ENCODE measurements around the gene LRRTM4.

Gene LRRTM4

DNA sequence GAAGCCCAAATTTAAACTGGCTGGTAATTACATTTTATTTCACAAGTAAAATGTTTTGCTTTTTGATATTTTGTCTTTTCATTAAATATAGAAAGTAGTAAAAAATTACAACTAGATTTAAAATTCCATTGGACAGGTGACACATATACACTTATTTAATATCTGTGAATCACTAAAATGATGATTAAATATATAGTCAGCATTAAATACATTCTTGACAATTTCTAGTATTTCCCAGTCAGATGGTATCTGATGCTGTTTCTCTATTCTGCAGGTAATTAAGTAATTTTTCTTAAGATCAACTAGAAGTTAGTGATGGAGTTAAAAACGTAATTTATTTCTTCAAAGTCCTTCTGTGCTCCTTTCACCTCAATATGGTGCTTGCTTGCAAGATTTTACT is 237.8 kb downstream of the LRRTM4 start:
- Histone ChIP-seq H3K4me3 (ENCODE audit: insufficient read depth, low read depth, low read length) (no peak overlapping the region), H3K27me3 (ENCODE audit: control insufficient read depth, insufficient read depth, low read length, poor library complexity, severe bottlenecking) (no peaks in the 10 kb centered on the region), H3K27ac (ENCODE audit: insufficient read depth, low read depth, low read length, poor library complexity, severe bottlenecking) (no peak overlapping the region), H3K9me3 (ENCODE audit: control insufficient read depth, low read length) (no peaks in the 10 kb centered on the region), H3K4me1 (ENCODE audit: control insufficient read depth, insufficient read depth, low read length) (no peaks in the 10 kb centered on the region), H3K36me3 (ENCODE audit: control insufficient read depth, insufficient read depth, low read length) (no peaks in the 10 kb centered on the region)
- WGBS, 2 experiments: 88% methylated on average over 1 of the region's 1 CpG; no CpG with 5 or more reads in 1 of the 2 experiments

DNA sequence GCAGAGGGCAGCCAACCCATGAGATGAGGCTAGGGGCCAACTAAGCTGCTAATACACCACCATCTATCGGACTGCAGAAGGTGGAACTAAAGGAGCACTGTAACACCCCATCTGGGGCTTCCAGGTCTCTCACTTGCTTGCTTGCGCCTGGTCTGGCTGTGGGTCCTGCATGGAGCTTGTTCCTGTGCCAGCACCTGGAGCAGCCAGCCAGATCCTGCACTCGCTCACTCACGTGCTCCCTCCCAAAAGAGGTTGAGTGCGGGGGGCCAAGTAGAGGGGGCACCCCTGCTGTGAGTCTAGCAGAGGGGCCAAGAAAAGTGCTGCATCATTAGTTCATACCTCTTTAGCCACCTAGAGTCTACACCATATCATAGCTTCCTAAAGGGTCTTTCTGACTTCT is 250.9 kb downstream of the LRRTM4 start:
- H3K27ac ChIP-seq (ENCODE audit: insufficient read depth, low read depth, low read length, poor library complexity, severe bottlenecking): no peak overlapping the region
- no peak overlapping the region for H3K4me3 ChIP-seq (ENCODE audit: insufficient read depth, low read depth, low read length)
- no peaks in the 10 kb centered on the region for H3K9me3 ChIP-seq (ENCODE audit: control insufficient read depth, low read length)
- no peaks in the 10 kb centered on the region for H3K36me3 ChIP-seq (ENCODE audit: control insufficient read depth, insufficient read depth, low read length)
- WGBS, 2 experiments: 94 to 96% methylated on average over 5 of the region's 5 CpGs
- H3K27me3 ChIP-seq (ENCODE audit: control insufficient read depth, insufficient read depth, low read length, poor library complexity, severe bottlenecking): no peaks in the 10 kb centered on the region
- H3K4me1 ChIP-seq (ENCODE audit: control insufficient read depth, insufficient read depth, low read length): no peaks in the 10 kb centered on the region

DNA sequence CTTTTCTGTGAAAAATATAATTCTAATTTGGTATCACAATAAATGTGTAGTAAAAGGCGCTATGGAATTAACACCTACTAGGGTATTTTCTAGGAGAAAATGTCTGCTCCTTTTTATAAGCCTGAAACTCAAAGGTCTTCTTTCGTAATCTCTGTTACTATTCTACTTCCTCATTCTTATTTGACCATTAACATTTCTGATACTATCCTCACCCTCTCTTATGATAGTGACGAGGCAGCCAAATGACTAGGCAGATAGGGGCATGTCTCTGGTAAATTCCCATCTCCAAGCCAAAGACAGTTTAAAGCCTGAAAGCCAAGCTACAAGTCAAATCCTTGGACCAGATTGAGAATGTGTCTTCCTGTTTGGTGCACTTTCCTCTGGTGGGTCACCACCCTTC is 251.7 kb downstream of the LRRTM4 start:
- Histone ChIP-seq H3K4me3 (ENCODE audit: insufficient read depth, low read depth, low read length) (no peak overlapping the region), H3K9me3 (ENCODE audit: control insufficient read depth, low read length) (no peaks in the 10 kb centered on the region), H3K4me1 (ENCODE audit: control insufficient read depth, insufficient read depth, low read length) (no peaks in the 10 kb centered on the region), H3K27ac (ENCODE audit: insufficient read depth, low read depth, low read length, poor library complexity, severe bottlenecking) (no peak overlapping the region), H3K36me3 (ENCODE audit: control insufficient read depth, insufficient read depth, low read length) (no peaks in the 10 kb centered on the region), H3K27me3 (ENCODE audit: control insufficient read depth, insufficient read depth, low read length, poor library complexity, severe bottlenecking) (no peaks in the 10 kb centered on the region)
- 93 to 96% methylated on average over 2 to 3 of the region's 3 CpGs for WGBS, 2 experiments

DNA sequence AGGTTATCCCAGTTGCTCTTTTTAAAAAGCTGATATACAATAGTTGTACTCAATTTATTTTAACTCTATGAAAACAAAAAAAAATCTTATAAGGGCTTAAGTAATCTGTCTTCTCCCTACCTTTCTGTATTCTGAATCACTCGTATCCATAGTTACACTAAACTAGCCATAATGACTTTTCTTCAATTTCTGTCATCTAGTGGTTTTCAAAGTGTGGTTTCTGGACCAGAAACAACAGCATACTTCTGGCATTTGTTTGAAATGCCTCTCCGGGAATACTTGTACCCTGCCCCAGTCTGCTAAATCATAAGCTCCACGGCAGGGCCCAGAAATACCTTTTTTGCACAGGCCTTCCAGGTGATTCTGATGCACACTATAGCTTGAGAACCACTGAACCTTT is 253.6 kb downstream of the LRRTM4 start:
- WGBS, 2 experiments: 94 to 95% methylated on average over 3 of the region's 3 CpGs
- no peak overlapping the region for H3K27ac ChIP-seq (ENCODE audit: insufficient read depth, low read depth, low read length, poor library complexity, severe bottlenecking)
- no peaks in the 10 kb centered on the region for H3K36me3 ChIP-seq (ENCODE audit: control insufficient read depth, insufficient read depth, low read length)
- H3K9me3 ChIP-seq (ENCODE audit: control insufficient read depth, low read length): no peaks in the 10 kb centered on the region
- no peaks in the 10 kb centered on the region for H3K4me1 ChIP-seq (ENCODE audit: control insufficient read depth, insufficient read depth, low read length)
- no peak overlapping the region for H3K4me3 ChIP-seq (ENCODE audit: insufficient read depth, low read depth, low read length)
- H3K27me3 ChIP-seq (ENCODE audit: control insufficient read depth, insufficient read depth, low read length, poor library complexity, severe bottlenecking): no peaks in the 10 kb centered on the region

DNA sequence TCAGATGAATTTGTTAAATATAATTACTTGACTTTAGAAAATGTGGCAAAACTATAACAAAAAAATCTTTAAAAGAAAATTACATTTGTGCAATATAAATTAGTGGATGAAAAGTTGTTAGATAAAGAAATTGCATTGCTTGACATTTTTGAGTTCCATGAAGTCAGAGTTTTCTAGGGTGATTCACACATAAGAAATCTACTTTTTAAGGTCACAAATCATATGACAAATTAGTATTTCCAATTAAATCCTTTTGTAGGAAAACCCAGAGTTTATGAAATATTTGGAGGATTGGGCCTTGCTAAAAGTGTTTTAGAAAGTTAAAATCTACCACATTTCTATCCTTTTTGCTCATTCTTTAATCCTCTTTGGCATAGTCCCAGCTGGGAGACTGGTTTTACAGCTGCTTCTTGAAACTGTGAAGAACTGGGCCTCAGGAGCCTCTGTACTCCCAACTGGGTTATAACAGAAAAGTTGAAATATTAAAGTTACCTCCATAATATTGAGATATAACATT is 289.2 kb downstream of the LRRTM4 start:
- no peak overlapping the region for H3K27ac ChIP-seq (ENCODE audit: insufficient read depth, low read depth, low read length, poor library complexity, severe bottlenecking)

DNA sequence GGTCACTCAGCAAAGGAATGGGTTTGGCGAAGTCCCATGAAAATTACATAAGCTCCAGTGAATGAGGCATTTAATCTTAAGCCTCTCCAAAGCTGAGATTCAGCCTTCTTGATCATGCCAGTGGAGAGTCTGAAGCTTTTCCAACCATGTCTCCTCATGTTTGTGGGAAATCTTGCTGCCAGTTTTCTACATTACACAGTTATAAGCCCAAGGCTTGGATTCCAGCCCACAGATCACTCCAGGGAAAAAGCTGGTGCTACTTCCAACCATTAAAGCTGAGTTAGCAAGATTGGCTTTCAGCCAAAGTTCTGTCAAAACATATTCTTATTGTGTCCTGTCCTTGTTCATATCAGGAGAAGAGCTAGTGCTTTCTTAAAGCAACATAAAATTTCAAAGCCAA is 293.8 kb downstream of the LRRTM4 start:
- H3K9me3 ChIP-seq (ENCODE audit: control insufficient read depth, low read length): no peaks in the 10 kb centered on the region
- H3K27me3 ChIP-seq (ENCODE audit: control insufficient read depth, insufficient read depth, low read length, poor library complexity, severe bottlenecking): no peaks in the 10 kb centered on the region
- 96 to 100% methylated on average over 1 of the region's 1 CpG for WGBS, 2 experiments
- H3K36me3 ChIP-seq (ENCODE audit: control insufficient read depth, insufficient read depth, low read length): no peaks in the 10 kb centered on the region
- no peak overlapping the region for H3K4me3 ChIP-seq (ENCODE audit: insufficient read depth, low read depth, low read length)
- H3K27ac ChIP-seq (ENCODE audit: insufficient read depth, low read depth, low read length, poor library complexity, severe bottlenecking): no peak overlapping the region
- H3K4me1 ChIP-seq (ENCODE audit: control insufficient read depth, insufficient read depth, low read length): no peaks in the 10 kb centered on the region

More for the DNA sequence above, 289.2 kb downstream of the LRRTM4 start:
- no peaks in the 10 kb centered on the region for H3K4me1 ChIP-seq (ENCODE audit: control insufficient read depth, insufficient read depth, low read length)
- no peaks in the 10 kb centered on the region for H3K27me3 ChIP-seq (ENCODE audit: control insufficient read depth, insufficient read depth, low read length, poor library complexity, severe bottlenecking)
- no peaks in the 10 kb centered on the region for H3K36me3 ChIP-seq (ENCODE audit: control insufficient read depth, insufficient read depth, low read length)
- H3K4me3 ChIP-seq (ENCODE audit: insufficient read depth, low read depth, low read length): no peak overlapping the region
- H3K9me3 ChIP-seq (ENCODE audit: control insufficient read depth, low read length): no peaks in the 10 kb centered on the region

DNA sequence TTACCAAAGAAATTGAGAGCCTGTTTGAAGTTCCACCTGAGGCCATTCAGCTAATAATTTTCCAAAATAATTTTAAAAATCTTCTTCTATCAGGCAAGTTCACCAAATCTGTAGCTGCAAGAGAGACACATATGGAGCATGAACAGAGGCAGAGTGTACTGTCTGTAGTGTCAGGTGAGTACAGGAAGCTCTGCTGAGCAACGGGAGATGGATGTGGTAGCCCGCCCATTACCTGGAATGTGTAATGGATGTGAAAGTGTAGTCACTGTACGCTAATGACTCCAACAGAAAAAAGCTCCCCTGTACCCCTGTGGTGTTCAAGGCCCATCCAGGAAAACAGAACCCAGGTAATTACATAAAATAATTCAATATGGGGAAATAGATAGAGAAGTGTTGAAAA is 311.5 kb downstream of the LRRTM4 start:
- Histone ChIP-seq H3K27me3 (ENCODE audit: control insufficient read depth, insufficient read depth, low read length, poor library complexity, severe bottlenecking) (no peaks in the 10 kb centered on the region), H3K4me1 (ENCODE audit: control insufficient read depth, insufficient read depth, low read length) (peaks cover 7% of the 10 kb centered on the region), H3K4me3 (ENCODE audit: insufficient read depth, low read depth, low read length) (no peak overlapping the region), H3K36me3 (ENCODE audit: control insufficient read depth, insufficient read depth, low read length) (no peaks in the 10 kb centered on the region), H3K9me3 (ENCODE audit: control insufficient read depth, low read length) (no peaks in the 10 kb centered on the region), H3K27ac (ENCODE audit: insufficient read depth, low read depth, low read length, poor library complexity, severe bottlenecking) (no peak overlapping the region)
- 94 to 96% methylated on average over 2 to 3 of the region's 3 CpGs for WGBS, 2 experiments

DNA sequence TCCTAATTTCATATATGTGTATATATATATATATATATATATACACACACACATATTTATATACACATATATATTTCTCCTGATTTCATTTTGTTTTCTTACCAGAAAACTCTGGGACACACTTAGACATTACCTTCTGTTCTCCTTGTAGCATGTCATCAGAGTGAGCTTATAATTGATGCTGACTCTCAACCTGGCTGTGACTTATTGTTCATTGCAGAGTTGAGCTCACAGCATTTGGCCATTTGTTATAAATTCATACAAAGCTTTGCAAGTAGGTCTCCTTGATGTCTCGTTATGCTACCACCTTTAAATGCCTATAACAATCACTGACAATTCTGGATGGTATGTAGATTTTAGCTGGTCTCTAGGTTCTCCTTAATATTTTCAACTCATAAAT is 314.8 kb downstream of the LRRTM4 start:
- H3K36me3 ChIP-seq (ENCODE audit: control insufficient read depth, insufficient read depth, low read length): no peaks in the 10 kb centered on the region
- no peak overlapping the region for H3K27ac ChIP-seq (ENCODE audit: insufficient read depth, low read depth, low read length, poor library complexity, severe bottlenecking)
- H3K4me3 ChIP-seq (ENCODE audit: insufficient read depth, low read depth, low read length): no peak overlapping the region
- H3K9me3 ChIP-seq (ENCODE audit: control insufficient read depth, low read length): no peaks in the 10 kb centered on the region
- 100% methylated on average over 1 of the region's 1 CpG; no CpG with 5 or more reads in 1 of the 2 experiments for WGBS, 2 experiments
- peaks cover 7% of the 10 kb centered on the region for H3K4me1 ChIP-seq (ENCODE audit: control insufficient read depth, insufficient read depth, low read length)
- H3K27me3 ChIP-seq (ENCODE audit: control insufficient read depth, insufficient read depth, low read length, poor library complexity, severe bottlenecking): no peaks in the 10 kb centered on the region

DNA sequence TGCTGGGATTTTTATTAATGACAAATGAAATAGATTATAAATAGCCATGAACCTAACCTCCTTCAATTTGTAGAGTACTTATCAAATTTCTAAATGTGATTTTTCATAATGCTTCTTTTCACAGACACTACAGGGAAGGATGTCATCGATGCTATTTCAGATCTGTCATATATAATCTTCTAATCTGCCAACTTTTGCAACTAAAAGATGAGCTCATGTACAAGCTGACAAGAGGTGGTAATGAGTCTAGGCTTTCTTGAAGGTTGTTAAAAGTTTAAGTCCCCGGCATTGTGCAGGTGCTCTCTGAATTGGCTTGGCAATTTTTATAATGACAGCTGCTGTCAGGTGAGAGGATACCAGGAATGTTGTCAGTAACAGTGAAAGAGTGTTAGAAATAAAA is 320.4 kb downstream of the LRRTM4 start:
- H3K27me3 ChIP-seq (ENCODE audit: control insufficient read depth, insufficient read depth, low read length, poor library complexity, severe bottlenecking): no peaks in the 10 kb centered on the region
- no peaks in the 10 kb centered on the region for H3K4me1 ChIP-seq (ENCODE audit: control insufficient read depth, insufficient read depth, low read length)
- H3K4me3 ChIP-seq (ENCODE audit: insufficient read depth, low read depth, low read length): no peak overlapping the region
- H3K9me3 ChIP-seq (ENCODE audit: control insufficient read depth, low read length): no peaks in the 10 kb centered on the region
- H3K36me3 ChIP-seq (ENCODE audit: control insufficient read depth, insufficient read depth, low read length): no peaks in the 10 kb centered on the region
- WGBS, 2 experiments: 90 to 96% methylated on average over 1 to 2 of the region's 2 CpGs
- H3K27ac ChIP-seq (ENCODE audit: insufficient read depth, low read depth, low read length, poor library complexity, severe bottlenecking): no peak overlapping the region

DNA sequence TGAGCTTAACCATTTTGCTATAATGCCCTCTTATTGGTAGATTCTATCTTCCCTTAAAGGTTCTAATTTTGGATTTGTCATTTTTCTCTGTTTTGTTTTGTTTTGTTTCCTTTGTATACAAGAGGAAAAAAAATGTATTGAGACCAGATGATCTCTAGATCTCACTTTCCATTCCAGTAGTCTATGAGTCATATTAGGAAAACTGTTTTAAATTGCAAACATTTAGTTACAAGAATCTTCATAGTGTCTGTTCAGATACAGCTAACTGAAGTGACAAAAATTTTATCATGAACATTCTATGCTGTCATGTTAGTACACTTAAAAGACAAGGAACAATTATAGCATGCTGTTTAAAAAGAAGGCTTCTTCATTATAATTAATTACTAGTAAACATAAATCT is 322.8 kb downstream of the LRRTM4 start:
- H3K36me3 ChIP-seq (ENCODE audit: control insufficient read depth, insufficient read depth, low read length): no peaks in the 10 kb centered on the region
- no peak overlapping the region for H3K27ac ChIP-seq (ENCODE audit: insufficient read depth, low read depth, low read length, poor library complexity, severe bottlenecking)
- no peaks in the 10 kb centered on the region for H3K4me1 ChIP-seq (ENCODE audit: control insufficient read depth, insufficient read depth, low read length)
- no peaks in the 10 kb centered on the region for H3K9me3 ChIP-seq (ENCODE audit: control insufficient read depth, low read length)
- H3K4me3 ChIP-seq (ENCODE audit: insufficient read depth, low read depth, low read length): no peak overlapping the region
- H3K27me3 ChIP-seq (ENCODE audit: control insufficient read depth, insufficient read depth, low read length, poor library complexity, severe bottlenecking): no peaks in the 10 kb centered on the region

DNA sequence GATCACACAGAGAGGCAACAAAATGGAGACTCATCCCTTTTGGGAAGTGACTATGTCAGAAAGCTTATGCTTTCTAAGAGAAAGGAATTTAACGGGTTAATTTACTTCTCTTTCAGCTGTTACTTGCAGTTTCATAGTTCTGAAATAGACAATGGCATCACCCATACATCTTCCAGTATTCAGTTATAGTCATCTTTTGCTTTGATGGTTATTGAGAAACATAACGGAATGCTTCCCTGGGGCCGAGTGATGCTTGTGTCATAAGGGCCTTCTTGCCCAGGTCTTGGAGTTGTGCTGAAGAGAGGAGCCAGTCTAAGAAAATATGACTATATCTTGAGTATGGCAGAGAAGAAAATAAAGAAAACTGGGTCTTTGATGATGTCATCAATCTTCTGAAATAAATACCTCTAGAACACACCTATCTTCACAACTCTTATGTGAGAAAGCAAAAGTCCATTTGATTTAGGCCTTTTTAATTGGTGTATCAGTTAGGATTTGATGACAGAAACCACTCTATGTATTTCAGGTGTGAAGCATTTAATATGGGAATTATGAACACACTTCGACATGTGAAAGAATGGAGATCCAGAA is 328.2 kb downstream of the LRRTM4 start:
- H3K4me1 ChIP-seq (ENCODE audit: control insufficient read depth, insufficient read depth, low read length): no peaks in the 10 kb centered on the region
- no peaks in the 10 kb centered on the region for H3K27me3 ChIP-seq (ENCODE audit: control insufficient read depth, insufficient read depth, low read length, poor library complexity, severe bottlenecking)
- no peaks in the 10 kb centered on the region for H3K36me3 ChIP-seq (ENCODE audit: control insufficient read depth, insufficient read depth, low read length)
- H3K9me3 ChIP-seq (ENCODE audit: control insufficient read depth, low read length): no peaks in the 10 kb centered on the region
- H3K27ac ChIP-seq (ENCODE audit: insufficient read depth, low read depth, low read length, poor library complexity, severe bottlenecking): no peak overlapping the region
- WGBS, 2 experiments: 93 to 94% methylated on average over 4 of the region's 4 CpGs
- H3K4me3 ChIP-seq (ENCODE audit: insufficient read depth, low read depth, low read length): no peak overlapping the region

Measured in ectodermal cell (in vitro differentiated cells).